Endothelial cell of umbilical vein (primary cell): Measurements from ENCODE around the gene ANAPC5. TPM values are rescaled to one million over a fixed set of nuclear protein-coding genes. Genes with fewer than 3 reads are reported as not detected.

Experiments
- BruUV-seq: library from RNA; stranded (reverse); fragments of 400-500 nt; replicated peaks from 2 replicates; lab custom pipeline; 2021; lab: Mats Ljungman, UMichigan
- CTCF ChIA-PET: fragments of 300-600, 350-600 bp; sonication (Branson Sonifier 250); formaldehyde crosslinking; loops from one replicate; lab custom pipeline; 2021; ENCODE audit warnings: antibody characterized with exemption, inconsistent platforms; lab: Charles Lee
- POLR2A ChIA-PET: fragments of 300-600, 350-600 bp; sonication (Branson Sonifier 250); formaldehyde crosslinking; loops from one replicate; lab custom pipeline; 2021; ENCODE audit warnings: antibody characterized with exemption, inconsistent platforms; lab: Charles Lee
- DNase-seq: peaks from one replicate; pipeline ENCODE4 v3.0.0-alpha.2; 2011; ENCODE audit warnings: low read depth, low spot score
- FAIRE-seq: peaks from 2 replicates; lab custom pipeline; 2011; peaks lifted over from hg19 to GRCh38; lab: Jason Lieb, UNC
- H2AFZ ChIP-seq: 2 replicates; pipeline ENCODE4 v1.6.0; 2012; ENCODE audit warnings: low read depth, low read length, control low read depth, inconsistent platforms
- H3K27ac ChIP-seq: 2 replicates; pipeline ENCODE4 v1.5.1; 2011; ENCODE audit warnings: low read depth, mild to moderate bottlenecking, control low read depth, low read length, moderate library complexity; ENCODE audit not compliant: insufficient read depth
- H3K27me3 ChIP-seq, 2 experiments: 2 replicates each; pipeline versions ENCODE4 v1.6.0 to v1.6.1; 2011; ENCODE audit warnings: low read length in 2 of 2, mixed read lengths in 1 of 2; ENCODE audit not compliant: control insufficient read depth in 2 of 2, insufficient read depth in 2 of 2
- H3K36me3 ChIP-seq, 2 experiments: 2 replicates in 1 of 2; 3 replicates in 1 of 2; pipeline ENCODE4 v1.5.1; 2011; ENCODE audit warnings: low read length in 2 of 2, mild to moderate bottlenecking in 1 of 2, moderate library complexity in 1 of 2; ENCODE audit not compliant: control insufficient read depth in 2 of 2, insufficient read depth in 2 of 2; ENCODE audit errors: extremely low read depth in 1 of 2
- H3K4me1 ChIP-seq: 3 replicates; pipeline ENCODE4 v1.5.1; 2011; ENCODE audit warnings: mild to moderate bottlenecking, low read length; ENCODE audit not compliant: control insufficient read depth, insufficient read depth; ENCODE audit errors: extremely low read depth
- H3K4me2 ChIP-seq: 2 replicates; pipeline ENCODE4 v1.6.1; 2011; ENCODE audit warnings: low read length, control low read depth, mixed read lengths; ENCODE audit not compliant: insufficient read depth
- H3K4me3 ChIP-seq, 3 experiments: fragments of 200-600 bp in 1 of 3; sonication (generic), shearing (Covaris generic) in 1 of 3; replicated peaks in 1 of 3; 2 replicates each; pipeline ENCODE4 v1.5.1; 2011 to 2016; ENCODE audit warnings: control low read depth in 3 of 3, low read length in 3 of 3, mild to moderate bottlenecking in 2 of 3, inconsistent platforms in 1 of 3, low read depth in 1 of 3, moderate library complexity in 1 of 3; ENCODE audit not compliant: insufficient read depth in 1 of 3
- H3K79me2 ChIP-seq: 2 replicates; pipeline ENCODE4 v1.6.0; 2012; ENCODE audit warnings: low read length, inconsistent platforms; ENCODE audit not compliant: control insufficient read depth, insufficient read depth
- H3K9ac ChIP-seq: replicated peaks from 2 replicates; pipeline ENCODE3; 2011; ENCODE audit warnings: low read length, control low read depth; ENCODE audit not compliant: insufficient read depth; ENCODE audit errors: extremely low read depth
- H3K9me1 ChIP-seq: replicated peaks from 3 replicates; pipeline ENCODE4 v1.6.0; 2011; ENCODE audit warnings: mild to moderate bottlenecking, low read length; ENCODE audit not compliant: control insufficient read depth, insufficient read depth; ENCODE audit errors: extremely low read depth
- H3K9me3 ChIP-seq: replicated peaks from 2 replicates; pipeline ENCODE4 v1.5.1; 2012; ENCODE audit warnings: low read length, inconsistent platforms; ENCODE audit not compliant: control insufficient read depth, insufficient read depth
- H4K20me1 ChIP-seq: replicated peaks from 2 replicates; pipeline ENCODE3; 2011; ENCODE audit warnings: mild to moderate bottlenecking, low read length; ENCODE audit not compliant: control insufficient read depth, insufficient read depth; ENCODE audit errors: extremely low read depth
- CTCF ChIP-seq, 2 donors: IDR thresholded peaks; 1 replicate in 1 of 2; 2 replicates in 1 of 2; pipeline ENCODE4 v1.5.1; 2011; ENCODE audit warnings: low read length in 2 of 2, mild to moderate bottlenecking in 2 of 2, moderate library complexity in 2 of 2, control low read depth in 1 of 2, inconsistent platforms in 1 of 2, low read depth in 1 of 2; ENCODE audit not compliant: insufficient read depth in 1 of 2; ENCODE audit errors: extremely low read depth in 1 of 2
- EZH2 ChIP-seq: IDR thresholded peaks from 2 replicates; pipeline ENCODE4 v1.6.1; 2012; ENCODE audit warnings: borderline replicate concordance, low read depth, mild to moderate bottlenecking, moderate library complexity, low read length, inconsistent platforms; ENCODE audit not compliant: severe bottlenecking
- FOS ChIP-seq: IDR thresholded peaks from 2 replicates; pipeline ENCODE4 v1.6.1; 2011; ENCODE audit warnings: mild to moderate bottlenecking, low read length, moderate library complexity, borderline replicate concordance; ENCODE audit not compliant: insufficient read depth
- GATA2 ChIP-seq: IDR thresholded peaks from 2 replicates; pipeline ENCODE4 v1.7.0; 2011; ENCODE audit warnings: low read depth, mild to moderate bottlenecking, moderate library complexity, mixed read lengths, low read length; ENCODE audit not compliant: insufficient read length, insufficient read depth
- JUN ChIP-seq: IDR thresholded peaks from 2 replicates; pipeline ENCODE4 v1.6.1; 2011; ENCODE audit warnings: borderline replicate concordance, low read depth; ENCODE audit not compliant: insufficient read length, insufficient read depth
- MAX ChIP-seq: IDR thresholded peaks from 2 replicates; pipeline ENCODE4 v1.6.1; 2011; ENCODE audit not compliant: insufficient read depth, insufficient read length
- MYC ChIP-seq: IDR thresholded peaks from one replicate; pipeline ENCODE4 v1.6.1; 2011; ENCODE audit warnings: mild to moderate bottlenecking, low read depth, low read length
- POLR2A ChIP-seq: IDR thresholded peaks from 2 replicates; pipeline ENCODE4 v1.6.1; 2012; ENCODE audit warnings: low read depth, mild to moderate bottlenecking, control low read depth, low read length
- POLR2AphosphoS5 ChIP-seq: IDR thresholded peaks from 2 replicates; pipeline ENCODE4 v1.6.1; 2012; ENCODE audit warnings: low read depth, mild to moderate bottlenecking, control low read depth, low read length, moderate library complexity; ENCODE audit not compliant: insufficient read depth
- dilution Hi-C: fragments of 300-500 bp; cut with MboI; formaldehyde crosslinking; loops from one replicate; pipeline ENCODE4 v1.15.0; 2019; ENCODE audit warnings: low sequenced_read_pairs; ENCODE audit not compliant: extremely low pct_ligation_motif_present
- intact Hi-C: fragments of 100-400 bp; cut with micrococcal nuclease; formaldehyde crosslinking; loops from one replicate; pipeline ENCODE4 v1.10.0; 2022
- polyA plus RNA-seq, 4 experiments: library from polyadenylated mRNA; depleted of rRNA in 3 of 4; stranded (reverse) in 3 of 4; unstranded in 1 of 4; fragments of >200 nt; gene quantifications; 2 replicates each; pipeline versions ENCODE4 v1.2.1 to v1.2.3, GENCODE V29; 2011 to 2012; ENCODE audit warnings: missing spikeins in 1 of 4
- total RNA-seq: library from RNA; stranded (reverse); gene quantifications from 2 replicates; pipeline ENCODE4 v1.2.3, GENCODE V29; 2021

Gene ANAPC5
- total and polyA plus RNA-seq, 2 donors (not counting 3 experiments of a cell fraction or from before 2014, with no cell fraction given) = 133 to 168 TPM

GRCh38 chr12:121383601-121384021 lies 31.4 kb upstream of the ANAPC5 start:
- Histone ChIP-seq H3K9me1 (no peaks in the 10 kb centered on the region), H3K79me2 (no peaks in the 10 kb centered on the region), H2AFZ (no peak overlapping the region), H3K9ac (no peak overlapping the region), H4K20me1 (no peaks in the 10 kb centered on the region), H3K9me3 (no peaks in the 10 kb centered on the region), H3K4me1 (peaks cover 3% of the 10 kb centered on the region), H3K4me3 (no peak overlapping the region), H3K27me3 (no peaks in the 10 kb centered on the region), H3K4me2 (no peak overlapping the region), H3K27ac (no peak overlapping the region), H3K36me3 (no peaks in the 10 kb centered on the region)
- dilution Hi-C loops = no loop called here
- FAIRE-seq = no peak
- POLR2A ChIA-PET = no interaction called here
- no TSS peak for BruUV-seq
- CTCF ChIA-PET = interaction anchor here (1.1 to 2.4 kb wide), 4 partner anchors 13 to 145 kb away, joined by 3 to 7 read pairs (median 4); no protein-coding TSS in a partner anchor
- DNase-seq = no peak
- TF ChIP-seq GATA2 (no peak), FOS (no peak)
- intact Hi-C loops = no loop called here

- POLR2A ChIA-PET = no interaction called here
- Histone ChIP-seq H4K20me1 (no peaks in the 10 kb centered on the region), H2AFZ (no peak overlapping the region), H3K4me3 (no peak overlapping the region), H3K27me3 (no peaks in the 10 kb centered on the region), H3K4me1 (no peaks in the 10 kb centered on the region), H3K79me2 (no peaks in the 10 kb centered on the region), H3K27ac (no peak overlapping the region), H3K4me2 (no peak overlapping the region), H3K9ac (no peak overlapping the region), H3K9me3 (no peaks in the 10 kb centered on the region), H3K36me3 (no peaks in the 10 kb centered on the region), H3K9me1 (no peaks in the 10 kb centered on the region)
- dilution Hi-C loops = no loop called here
- BruUV-seq = no TSS peak
- intact Hi-C loops = no loop called here
- FAIRE-seq (no peak), DNase-seq (no peak)
- CTCF ChIA-PET = no interaction called here
- TF ChIP-seq JUN (no peak), GATA2 (no peak), MAX (no peak), MYC (no peak), POLR2A (no peak), FOS (no peak), POLR2AphosphoS5 (no peak), CTCF (IDR thresholded peaks at IDR 0.05; ENCODE audit: extremely low read depth in 1 of 2, insufficient read depth in 1 of 2, low read depth in 1 of 2, low read length in 2 of 2) (no peak), EZH2 (no peak)
Observed at GRCh38 chr12:121379945-121380344, 27.7 kb upstream of the ANAPC5 start.
